ENCODE measurements around the gene PLCB2.

DNA sequence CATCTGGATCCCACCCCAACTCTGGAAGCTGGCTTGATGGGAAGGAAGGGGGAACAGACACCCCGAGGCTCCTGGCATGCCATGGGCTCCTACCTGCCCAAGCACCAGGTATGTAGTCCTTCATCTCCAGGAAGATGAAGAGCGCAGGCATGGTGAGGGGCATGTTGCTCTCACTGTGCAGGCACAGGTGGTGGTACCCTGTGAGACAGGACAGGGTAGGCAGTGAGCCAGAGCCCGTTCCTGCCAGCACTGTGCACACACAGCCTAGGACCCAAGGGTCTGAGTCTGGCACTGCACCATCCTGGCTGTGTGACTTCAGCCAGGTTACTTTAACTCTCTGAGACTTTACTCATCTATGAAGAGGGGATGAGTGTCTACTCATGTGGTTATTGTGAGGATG, 15.5 kb downstream of the PLCB2 start:
- TF ChIP-seq POLR2A (IDR thresholded peaks at IDR 0.05) (no peak), POLR2AphosphoS5 (IDR thresholded peaks at IDR 0.05) (no peak)
- TF ChIP-seq, protein P1, sequence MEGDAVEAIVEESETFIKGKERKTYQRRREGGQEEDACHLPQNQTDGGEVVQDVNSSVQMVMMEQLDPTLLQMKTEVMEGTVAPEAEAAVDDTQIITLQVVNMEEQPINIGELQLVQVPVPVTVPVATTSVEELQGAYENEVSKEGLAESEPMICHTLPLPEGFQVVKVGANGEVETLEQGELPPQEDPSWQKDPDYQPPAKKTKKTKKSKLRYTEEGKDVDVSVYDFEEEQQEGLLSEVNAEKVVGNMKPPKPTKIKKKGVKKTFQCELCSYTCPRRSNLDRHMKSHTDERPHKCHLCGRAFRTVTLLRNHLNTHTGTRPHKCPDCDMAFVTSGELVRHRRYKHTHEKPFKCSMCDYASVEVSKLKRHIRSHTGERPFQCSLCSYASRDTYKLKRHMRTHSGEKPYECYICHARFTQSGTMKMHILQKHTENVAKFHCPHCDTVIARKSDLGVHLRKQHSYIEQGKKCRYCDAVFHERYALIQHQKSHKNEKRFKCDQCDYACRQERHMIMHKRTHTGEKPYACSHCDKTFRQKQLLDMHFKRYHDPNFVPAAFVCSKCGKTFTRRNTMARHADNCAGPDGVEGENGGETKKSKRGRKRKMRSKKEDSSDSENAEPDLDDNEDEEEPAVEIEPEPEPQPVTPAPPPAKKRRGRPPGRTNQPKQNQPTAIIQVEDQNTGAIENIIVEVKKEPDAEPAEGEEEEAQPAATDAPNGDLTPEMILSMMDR (IDR thresholded peaks at IDR 0.05), result no peak

Measured in gastroesophageal sphincter (tissue), 3 donors.